ENCODE measurements around the gene RMRP. TPM values are rescaled to one million over a fixed set of nuclear protein-coding genes. Genes with fewer than 3 reads are reported as not detected.

The RMRP gene
- total RNA-seq, 1 donor from 2014 or later = 18,328 TPM

- DNase-seq (ENCODE audit: extremely low spot score, unreplicated experiment) = no peak
- no peaks in the 10 kb centered on the region for H3K27me3 Mint-ChIP-seq
- peak overlapping the region; percentile 67 for H3K27ac Mint-ChIP-seq
- H3K36me3 Mint-ChIP-seq = peaks cover 19% of the 10 kb centered on the region
- peaks cover 36% of the 10 kb centered on the region for H3K4me1 Mint-ChIP-seq (ENCODE audit: unreplicated experiment)
- peak overlapping the region; percentile 86 for H3K4me3 Mint-ChIP-seq
- H3K9me3 Mint-ChIP-seq = no peaks in the 10 kb centered on the region
- no peak for TF ChIP-seq CTCF (conservative IDR thresholded peaks at IDR 0.05)
These were observed 28.7 kb upstream of the RMRP start for GRCh38 chr9:35686222-35687203.

GRCh38 chr9:35685506-35685905 lies 27.7 kb upstream of the RMRP start:
- no peak for TF ChIP-seq CTCF (conservative IDR thresholded peaks at IDR 0.05)
- no peaks in the 10 kb centered on the region for H3K9me3 Mint-ChIP-seq
- H3K36me3 Mint-ChIP-seq = peaks cover 19% of the 10 kb centered on the region
- peaks cover 37% of the 10 kb centered on the region for H3K4me1 Mint-ChIP-seq (ENCODE audit: unreplicated experiment)
- DNase-seq (ENCODE audit: extremely low spot score, unreplicated experiment) = no peak
- H3K27me3 Mint-ChIP-seq = no peaks in the 10 kb centered on the region
- no peak overlapping the region for H3K27ac Mint-ChIP-seq
- no peak overlapping the region for H3K4me3 Mint-ChIP-seq

DNA sequence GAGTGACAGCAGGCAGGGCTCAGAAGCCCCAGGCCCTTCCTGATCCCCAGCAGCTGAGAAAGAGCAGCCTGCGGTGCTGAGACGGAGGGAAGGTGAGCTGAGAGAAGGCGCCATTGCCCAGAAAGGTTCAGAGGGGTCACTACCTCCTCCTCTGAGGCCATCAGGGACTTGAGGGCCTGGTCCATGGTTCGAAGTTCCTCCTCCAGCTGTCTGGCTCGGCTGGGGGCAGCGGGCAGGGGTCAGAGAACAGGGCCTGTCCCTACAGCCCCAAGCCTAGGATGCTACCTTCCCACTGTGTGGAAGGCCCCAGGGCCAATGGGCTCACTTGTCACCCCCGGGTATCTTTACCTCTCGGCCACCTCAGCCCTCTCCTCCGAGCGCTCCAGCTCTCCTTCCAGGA lies 27.1 kb upstream of the RMRP start:
- no peaks in the 10 kb centered on the region for H3K9me3 Mint-ChIP-seq
- H3K27me3 Mint-ChIP-seq = no peaks in the 10 kb centered on the region
- no peak for DNase-seq (ENCODE audit: extremely low spot score, unreplicated experiment)
- H3K4me3 Mint-ChIP-seq = no peak overlapping the region
- peaks cover 19% of the 10 kb centered on the region for H3K36me3 Mint-ChIP-seq
- no peak for TF ChIP-seq CTCF (conservative IDR thresholded peaks at IDR 0.05)
- H3K27ac Mint-ChIP-seq = no peak overlapping the region
- H3K4me1 Mint-ChIP-seq (ENCODE audit: unreplicated experiment) = peaks cover 37% of the 10 kb centered on the region

DNA sequence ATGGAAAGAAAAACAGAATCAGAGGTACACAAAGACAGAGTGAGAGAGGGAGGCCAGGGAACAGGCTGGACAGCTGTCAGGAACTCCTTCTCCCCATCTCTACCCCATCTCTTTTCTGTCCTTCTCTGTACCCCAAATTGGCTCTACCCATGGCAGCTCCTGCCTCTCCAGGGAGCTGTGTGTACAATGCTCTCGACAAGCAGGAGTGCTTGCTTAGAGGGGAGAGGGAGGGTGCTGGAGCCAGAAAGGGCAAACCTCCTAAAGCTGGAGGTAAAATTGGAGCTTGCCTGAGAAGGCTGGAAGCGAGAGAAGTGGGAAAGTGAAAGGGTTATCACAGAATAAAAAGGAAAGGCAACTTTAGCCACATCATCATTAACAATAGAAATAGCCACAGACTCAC lies 25.5 kb upstream of the RMRP start:
- no peak for DNase-seq (ENCODE audit: extremely low spot score, unreplicated experiment)
- no peak overlapping the region for H3K27ac Mint-ChIP-seq
- no peak overlapping the region for H3K4me3 Mint-ChIP-seq
- no peaks in the 10 kb centered on the region for H3K27me3 Mint-ChIP-seq
- peaks cover 29% of the 10 kb centered on the region for H3K4me1 Mint-ChIP-seq (ENCODE audit: unreplicated experiment)
- TF ChIP-seq CTCF (conservative IDR thresholded peaks at IDR 0.05) = no peak
- H3K9me3 Mint-ChIP-seq = no peaks in the 10 kb centered on the region
- H3K36me3 Mint-ChIP-seq = peaks cover 15% of the 10 kb centered on the region

DNA sequence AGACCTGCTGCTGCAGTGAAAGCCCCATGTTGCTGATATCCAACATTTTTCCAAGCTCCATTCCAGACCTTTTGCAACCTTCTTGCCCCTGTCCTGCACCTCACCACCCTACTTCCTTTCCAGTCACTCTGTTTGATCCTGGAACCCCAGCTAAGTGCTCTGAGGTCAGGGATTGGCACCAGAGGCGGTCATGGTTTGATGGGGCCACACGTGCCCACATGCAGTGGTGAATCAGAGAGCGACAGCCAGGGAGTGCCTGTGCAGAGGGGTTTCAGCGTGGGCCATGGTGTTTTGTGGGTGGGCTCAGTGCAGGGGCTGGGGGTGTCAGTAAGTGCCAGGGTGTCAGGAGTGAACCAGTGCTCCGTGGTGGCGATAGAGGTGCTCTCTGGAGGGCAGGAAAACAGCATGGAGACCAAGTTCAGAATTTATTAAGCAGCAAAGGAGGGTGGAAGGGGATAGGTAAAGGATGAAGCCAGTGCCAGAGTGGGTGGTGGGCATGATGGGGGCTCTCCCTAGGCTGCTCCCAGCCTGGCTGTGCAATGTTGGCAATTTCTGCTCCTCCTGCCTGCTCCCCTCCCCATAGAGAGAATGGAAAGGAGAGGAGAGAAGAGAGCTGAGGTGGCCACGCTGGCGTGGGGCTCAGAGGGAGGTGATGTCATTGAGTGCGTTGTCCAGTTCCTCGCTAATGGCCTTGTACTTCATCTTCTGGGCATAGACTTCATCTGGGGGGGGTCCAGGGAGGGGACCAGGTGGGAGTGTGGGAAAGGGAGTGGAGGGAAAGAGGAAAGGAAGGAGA lies 24.9 kb upstream of the RMRP start:
- H3K36me3 Mint-ChIP-seq = peaks cover 15% of the 10 kb centered on the region
- H3K9me3 Mint-ChIP-seq = no peaks in the 10 kb centered on the region
- no peak overlapping the region for H3K27ac Mint-ChIP-seq
- no peaks in the 10 kb centered on the region for H3K27me3 Mint-ChIP-seq
- no peak overlapping the region for H3K4me3 Mint-ChIP-seq
- peaks cover 26% of the 10 kb centered on the region for H3K4me1 Mint-ChIP-seq (ENCODE audit: unreplicated experiment)
- DNase-seq (ENCODE audit: extremely low spot score, unreplicated experiment) = no peak
- no peak for TF ChIP-seq CTCF (conservative IDR thresholded peaks at IDR 0.05)

Measured in type B pancreatic cell (in vitro differentiated cells).